ENCODE measurements around the gene SLC4A1AP. TPM values are rescaled to one million over a fixed set of nuclear protein-coding genes. Genes with fewer than 3 reads are reported as not detected.

Gene SLC4A1AP
- total RNA-seq, 1 experiment from 2014 or later = 22.8 TPM

DNA sequence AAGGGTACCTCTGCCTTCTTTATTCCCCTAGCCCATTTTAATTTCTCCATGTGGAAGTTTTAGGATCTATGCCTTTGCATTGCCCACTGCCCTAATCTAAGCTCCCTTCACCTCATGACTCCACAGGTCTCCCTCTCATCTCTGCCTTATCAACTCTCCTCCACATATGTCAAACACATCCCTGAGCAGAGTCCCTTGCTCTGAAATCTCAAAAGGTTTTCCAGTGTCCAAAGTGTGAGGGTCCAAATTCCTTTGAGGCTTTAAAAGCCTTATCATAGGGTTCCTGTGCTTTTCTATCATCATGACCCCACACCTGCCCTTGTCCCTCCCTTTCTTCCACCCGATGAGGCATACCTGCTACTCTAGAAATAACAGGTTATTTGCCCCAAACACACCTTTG lies 38.6 kb downstream of the SLC4A1AP start:
- Histone ChIP-seq H3K27me3 (ENCODE audit: control insufficient read depth, insufficient read depth, low read length) (no peaks in the 10 kb centered on the region), H3K4me3 (ENCODE audit: insufficient read depth, low read depth, low read length) (no peak overlapping the region), H3K36me3 (replicated peaks; ENCODE audit: control insufficient read depth, insufficient read depth, low read length) (no peaks in the 10 kb centered on the region)
- no peak for DNase-seq

DNA sequence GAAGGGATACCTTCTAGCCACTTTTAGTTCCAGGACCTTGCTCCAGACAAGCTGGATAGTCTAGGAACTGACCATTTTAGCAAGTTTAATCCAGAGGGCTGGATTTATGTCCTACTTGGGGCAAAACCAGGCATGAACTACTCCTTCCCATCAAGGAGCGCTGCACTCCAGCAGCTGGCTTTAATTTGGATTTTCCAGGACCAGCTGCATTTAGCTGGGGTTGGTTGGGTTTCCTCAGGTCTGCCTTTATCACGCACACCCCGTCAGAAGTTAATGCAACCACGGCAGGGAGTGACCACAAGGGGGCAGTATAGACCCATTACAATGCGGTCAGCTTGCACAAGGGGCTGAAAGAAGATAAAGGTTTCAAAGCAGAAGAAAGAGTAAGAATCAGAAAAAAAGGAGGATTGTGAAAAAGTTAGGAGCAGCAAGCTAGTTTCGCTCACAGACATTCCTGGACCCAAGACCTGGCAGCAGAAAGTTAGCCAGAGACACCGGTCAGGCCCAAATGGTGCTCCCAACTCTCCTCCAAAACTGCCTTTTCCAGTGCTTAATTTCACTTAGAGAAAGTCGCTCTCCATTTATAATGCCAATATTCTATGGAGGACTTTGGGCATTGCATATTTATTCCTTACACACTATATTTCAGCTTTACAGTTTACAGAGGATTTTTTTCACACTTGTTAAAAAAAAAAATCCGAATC lies 40.1 kb downstream of the SLC4A1AP start:
- Histone ChIP-seq H3K27me3 (ENCODE audit: control insufficient read depth, insufficient read depth, low read length) (no peaks in the 10 kb centered on the region), H3K4me3 (ENCODE audit: insufficient read depth, low read depth, low read length) (no peak overlapping the region), H3K36me3 (replicated peaks; ENCODE audit: control insufficient read depth, insufficient read depth, low read length) (no peaks in the 10 kb centered on the region)
- DNase-seq = peak; percentile 66

DNA sequence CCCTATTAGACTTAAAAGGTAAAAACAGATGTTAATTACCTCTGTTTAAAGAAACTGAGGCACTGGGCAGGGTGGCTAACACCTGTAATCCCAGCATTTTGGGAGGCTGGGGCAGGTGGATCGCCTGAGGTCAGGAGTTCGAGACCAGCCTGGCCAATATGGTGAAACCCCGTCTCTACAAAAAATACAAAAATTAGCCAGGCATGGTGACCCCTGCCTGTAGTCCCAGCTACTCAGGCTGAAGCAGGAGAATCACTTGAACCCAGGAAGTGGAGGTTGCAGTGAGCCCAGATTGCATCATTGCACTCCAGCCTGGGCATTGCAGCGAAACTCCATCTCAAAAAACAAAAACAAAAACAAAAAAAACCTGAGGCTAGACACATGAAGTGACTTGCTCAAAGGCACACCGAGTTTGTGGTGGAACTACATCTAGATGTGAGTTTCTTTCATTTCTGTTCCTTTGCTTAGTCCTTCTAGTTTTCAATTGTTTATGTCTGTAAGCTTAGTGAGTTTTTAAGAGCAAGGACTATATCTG lies 40.7 kb downstream of the SLC4A1AP start:
- DNase-seq = no peak
- H3K36me3 ChIP-seq (replicated peaks; ENCODE audit: control insufficient read depth, insufficient read depth, low read length) = no peaks in the 10 kb centered on the region
- H3K27me3 ChIP-seq (ENCODE audit: control insufficient read depth, insufficient read depth, low read length) = no peaks in the 10 kb centered on the region
- H3K4me3 ChIP-seq (ENCODE audit: insufficient read depth, low read depth, low read length) = no peak overlapping the region

DNA sequence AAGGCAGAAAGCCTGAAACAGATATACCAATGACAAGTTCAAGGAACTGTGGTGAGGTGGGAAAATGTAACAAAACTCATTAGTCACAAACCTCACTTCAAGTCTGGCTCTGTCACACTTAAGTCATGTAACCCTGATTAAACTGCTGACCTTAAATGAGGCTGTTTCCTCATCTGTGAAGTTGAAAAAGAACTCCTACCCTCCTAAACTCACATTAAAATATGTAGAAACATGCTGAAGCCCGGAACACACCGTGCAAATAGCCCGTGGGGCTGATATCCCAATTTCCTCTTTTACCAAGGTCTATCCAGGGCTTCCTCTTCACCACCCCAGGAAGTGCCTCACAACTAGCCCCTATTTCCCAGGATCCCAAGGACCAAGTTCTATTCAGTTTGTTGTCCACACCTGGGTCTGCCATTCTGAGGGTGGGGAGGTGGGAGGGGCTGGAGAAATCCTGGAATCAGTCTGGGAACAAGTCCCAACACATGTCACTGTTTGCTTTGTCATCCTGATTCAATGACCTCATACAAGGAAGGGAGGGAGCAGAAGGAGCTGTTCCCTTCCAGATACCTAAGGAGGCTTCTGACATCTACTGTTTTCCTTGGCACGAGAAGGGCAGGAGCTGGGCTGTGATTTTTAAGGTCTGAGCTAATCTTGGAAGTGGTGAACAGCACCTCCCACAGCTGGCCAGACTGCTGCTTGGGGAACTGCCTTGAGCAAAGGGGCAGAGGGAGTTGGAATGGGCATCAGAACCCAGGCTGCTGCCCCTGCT lies 42.3 kb downstream of the SLC4A1AP start:
- Histone ChIP-seq H3K27me3 (ENCODE audit: control insufficient read depth, insufficient read depth, low read length) (no peaks in the 10 kb centered on the region; the same call in 1 of the 2 replicates), H3K4me3 (ENCODE audit: insufficient read depth, low read depth, low read length) (no peak overlapping the region), H3K36me3 (replicated peaks; ENCODE audit: control insufficient read depth, insufficient read depth, low read length) (no peaks in the 10 kb centered on the region)
- no peak for DNase-seq

DNA sequence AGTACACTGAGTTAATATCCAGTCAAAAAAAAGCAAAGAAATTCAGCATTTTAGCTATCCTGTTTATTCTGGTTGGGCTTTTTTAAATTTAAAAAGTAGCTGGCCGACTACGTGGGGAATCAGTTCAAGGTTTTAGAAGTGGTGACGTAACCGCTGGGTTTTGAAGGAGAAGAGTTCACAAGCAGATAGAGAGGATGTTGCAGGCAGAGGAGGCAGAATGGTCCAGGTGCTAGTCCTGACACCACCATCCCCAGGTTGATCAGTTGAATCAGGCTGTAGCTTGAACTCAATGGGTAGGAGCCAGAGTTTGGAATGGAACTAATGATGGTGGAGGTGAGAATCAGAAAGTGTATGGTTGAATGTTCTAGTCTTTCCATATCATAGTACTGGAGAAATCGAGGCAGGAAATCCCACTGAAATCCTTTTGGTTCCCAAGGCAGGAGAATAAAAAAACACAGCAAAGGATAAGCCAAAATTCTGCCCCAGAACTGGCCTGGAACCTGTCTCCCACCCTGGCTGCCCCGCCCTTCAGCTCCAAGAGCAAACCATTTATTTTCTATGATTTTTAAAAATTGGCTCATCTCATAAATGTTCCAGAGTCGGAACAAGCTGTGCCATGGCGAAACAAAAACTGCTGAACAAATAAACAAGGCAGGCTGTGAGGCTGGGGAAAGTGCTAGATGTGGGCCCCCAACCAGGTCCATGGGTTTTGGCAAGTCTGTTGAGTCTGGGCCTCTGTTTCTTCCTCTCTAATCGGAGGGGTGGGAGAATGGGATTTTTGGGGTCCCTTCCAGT lies 44.0 kb downstream of the SLC4A1AP start:
- H3K4me3 ChIP-seq (ENCODE audit: insufficient read depth, low read depth, low read length) = no peak overlapping the region
- no peak for DNase-seq
- no peaks in the 10 kb centered on the region for H3K36me3 ChIP-seq (replicated peaks; ENCODE audit: control insufficient read depth, insufficient read depth, low read length)
- no peaks in the 10 kb centered on the region; the same call in 1 of the 2 replicates for H3K27me3 ChIP-seq (ENCODE audit: control insufficient read depth, insufficient read depth, low read length)

DNA sequence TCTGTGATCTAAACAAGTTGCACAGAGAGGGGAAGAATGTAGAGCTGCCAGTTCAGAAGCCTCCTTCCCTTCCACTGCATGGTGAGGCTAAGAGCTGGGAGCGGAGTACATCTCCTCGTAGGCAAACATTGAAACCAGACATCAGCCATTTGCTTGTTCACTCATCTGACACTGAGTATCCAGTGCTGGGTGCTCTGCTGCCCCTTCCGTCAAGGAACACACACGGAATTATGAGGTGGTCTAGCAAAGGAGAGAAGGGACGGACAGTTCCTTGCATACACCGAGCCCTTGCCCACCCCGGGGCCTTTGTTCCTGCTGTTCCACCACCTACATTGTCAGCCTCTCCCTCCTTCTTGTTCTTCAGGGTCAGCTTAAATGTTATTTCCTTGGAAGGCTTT lies 44.6 kb downstream of the SLC4A1AP start:
- no peak overlapping the region for H3K4me3 ChIP-seq (ENCODE audit: insufficient read depth, low read depth, low read length)
- DNase-seq = no peak
- H3K27me3 ChIP-seq (ENCODE audit: control insufficient read depth, insufficient read depth, low read length) = no peaks in the 10 kb centered on the region; the same call in 1 of the 2 replicates
- H3K36me3 ChIP-seq (replicated peaks; ENCODE audit: control insufficient read depth, insufficient read depth, low read length) = no peaks in the 10 kb centered on the region

DNA sequence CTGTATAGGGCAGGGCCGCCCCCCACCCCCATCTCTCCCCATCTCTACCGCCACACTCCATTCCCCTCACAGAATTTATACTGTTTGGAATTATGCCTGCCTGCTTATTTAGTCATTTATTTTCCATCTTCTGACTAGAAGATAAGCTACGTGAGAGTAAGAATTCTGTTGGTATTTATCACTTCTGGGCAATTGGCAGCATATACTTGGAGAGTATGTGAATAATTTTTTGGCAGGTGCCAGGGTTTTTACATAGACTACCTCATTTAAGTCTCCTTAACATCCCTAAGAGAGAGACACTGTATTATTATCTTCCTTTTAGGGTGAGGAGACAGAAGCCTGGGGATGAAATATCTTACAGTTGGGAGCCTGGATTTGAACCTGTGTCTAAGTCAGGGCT lies 45.0 kb downstream of the SLC4A1AP start:
- Histone ChIP-seq H3K36me3 (replicated peaks; ENCODE audit: control insufficient read depth, insufficient read depth, low read length) (no peaks in the 10 kb centered on the region), H3K27me3 (ENCODE audit: control insufficient read depth, insufficient read depth, low read length) (no peaks in the 10 kb centered on the region; the same call in 1 of the 2 replicates), H3K4me3 (ENCODE audit: insufficient read depth, low read depth, low read length) (no peak overlapping the region)
- no peak for DNase-seq

DNA sequence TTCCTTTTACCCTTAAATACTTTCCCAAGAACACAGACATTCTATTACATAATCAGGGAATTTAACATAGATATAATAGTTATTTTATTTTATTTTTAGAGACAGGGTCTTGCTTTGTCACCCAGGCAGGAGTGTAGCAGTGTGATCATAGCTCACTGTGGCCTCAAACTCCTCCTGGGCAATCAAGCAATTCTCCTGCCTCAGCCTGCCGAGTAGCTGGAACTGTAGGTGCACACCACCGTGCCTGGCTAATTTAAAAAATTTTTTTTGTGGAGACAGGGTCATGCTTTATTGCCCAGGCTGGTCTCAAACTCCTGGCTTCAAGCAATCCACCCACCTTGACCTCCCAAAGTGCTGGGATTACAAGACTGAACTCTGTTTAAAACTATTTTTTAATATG lies 45.6 kb downstream of the SLC4A1AP start:
- Histone ChIP-seq H3K4me3 (ENCODE audit: insufficient read depth, low read depth, low read length) (no peak overlapping the region), H3K36me3 (replicated peaks; ENCODE audit: control insufficient read depth, insufficient read depth, low read length) (no peaks in the 10 kb centered on the region), H3K27me3 (ENCODE audit: control insufficient read depth, insufficient read depth, low read length) (no peaks in the 10 kb centered on the region; the same call in 1 of the 2 replicates)
- DNase-seq = no peak

DNA sequence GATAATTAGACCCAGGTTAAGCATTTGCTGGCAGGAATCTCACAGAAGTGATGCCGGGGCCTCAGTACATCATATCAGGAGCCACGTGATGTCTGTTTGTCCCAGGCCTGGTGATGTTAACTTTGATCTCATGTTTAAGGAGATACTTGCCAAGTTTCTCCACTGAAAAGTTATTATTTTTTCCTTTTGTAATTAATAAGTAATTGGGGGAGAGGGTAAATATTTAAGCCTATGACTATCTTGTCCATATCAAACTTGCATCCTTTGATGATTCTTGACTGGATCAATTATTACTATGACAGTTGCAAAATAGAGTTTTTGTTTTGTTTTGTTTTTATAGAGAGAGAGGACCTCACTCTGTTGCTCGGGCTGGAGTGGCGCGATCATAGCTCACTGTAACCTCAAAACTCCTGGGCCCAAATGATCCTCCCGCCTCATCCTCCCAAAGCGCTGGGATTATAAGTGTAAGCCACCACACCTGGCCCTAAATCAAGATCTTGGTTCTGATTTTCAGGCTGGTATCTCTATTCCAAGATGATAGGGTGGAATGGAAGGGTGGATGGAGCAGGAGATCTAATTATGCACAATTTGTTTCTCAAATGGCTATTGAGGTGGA lies 46.4 kb downstream of the SLC4A1AP start:
- no peaks in the 10 kb centered on the region for H3K36me3 ChIP-seq (replicated peaks; ENCODE audit: control insufficient read depth, insufficient read depth, low read length)
- H3K4me3 ChIP-seq (ENCODE audit: insufficient read depth, low read depth, low read length) = no peak overlapping the region
- H3K27me3 ChIP-seq (ENCODE audit: control insufficient read depth, insufficient read depth, low read length) = peaks cover 4% of the 10 kb centered on the region; the same call in 1 of the 2 replicates
- DNase-seq = no peak

DNA sequence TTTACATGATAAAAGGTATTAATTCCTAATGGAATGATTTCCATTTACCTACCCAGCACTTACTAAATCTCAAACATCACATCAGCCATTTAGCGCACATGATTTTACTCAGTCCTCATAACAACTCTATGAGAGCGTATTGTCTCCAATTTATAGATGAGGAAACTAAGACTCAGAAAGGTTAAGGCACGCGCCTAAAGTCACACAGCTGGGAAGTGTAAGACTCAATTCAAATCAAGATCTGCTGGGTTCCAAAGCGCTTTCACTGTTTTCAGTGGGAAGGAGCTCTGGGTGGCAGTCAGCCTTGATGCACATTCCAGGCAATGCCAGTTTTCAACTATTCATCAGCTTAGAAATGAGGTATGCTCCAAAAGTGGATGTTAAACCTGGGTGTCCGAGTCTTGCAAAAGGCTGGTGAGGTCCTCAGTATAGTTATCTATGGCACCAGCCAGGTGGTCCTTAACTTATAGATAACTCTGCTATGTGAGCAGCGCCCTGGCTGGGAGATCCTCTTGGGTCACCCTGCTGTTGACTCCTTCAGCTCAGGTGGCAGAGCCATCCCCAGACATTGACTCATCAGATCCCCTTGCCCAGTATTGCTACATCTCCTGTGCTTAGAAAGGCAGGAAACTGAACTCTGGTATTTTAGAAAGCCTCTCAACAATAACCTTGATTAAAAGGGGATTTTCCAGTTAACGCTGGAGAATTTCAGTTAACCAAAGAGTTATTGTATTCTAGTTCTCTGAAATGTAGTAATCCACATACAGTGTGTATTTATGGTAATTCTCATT lies 47.1 kb downstream of the SLC4A1AP start:
- no peak for DNase-seq
- no peak overlapping the region for H3K4me3 ChIP-seq (ENCODE audit: insufficient read depth, low read depth, low read length)
- peaks cover 6% of the 10 kb centered on the region; the same call in 1 of the 2 replicates for H3K27me3 ChIP-seq (ENCODE audit: control insufficient read depth, insufficient read depth, low read length)
- no peaks in the 10 kb centered on the region for H3K36me3 ChIP-seq (replicated peaks; ENCODE audit: control insufficient read depth, insufficient read depth, low read length)

DNA sequence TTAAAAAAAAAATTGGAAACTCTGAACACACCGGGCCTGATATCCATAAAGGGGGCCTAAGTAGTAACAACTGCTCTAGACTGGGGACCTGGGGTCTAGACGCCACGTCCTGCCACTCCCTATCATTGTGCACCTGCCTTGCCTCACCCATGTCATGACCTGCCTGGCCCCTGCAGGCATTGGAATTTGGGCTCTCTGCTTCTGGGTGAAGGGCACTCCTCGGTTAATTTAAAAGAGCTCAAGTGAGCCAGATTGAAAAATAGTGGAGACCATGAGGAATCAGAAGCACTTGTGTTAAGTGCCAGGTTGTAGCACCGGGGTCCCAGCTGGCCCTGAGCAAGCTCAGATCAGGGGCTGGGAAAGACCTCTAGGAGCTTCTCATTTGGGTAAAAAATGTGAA lies 48.1 kb downstream of the SLC4A1AP start:
- H3K4me3 ChIP-seq (ENCODE audit: insufficient read depth, low read depth, low read length) = no peak overlapping the region
- peaks cover 13% of the 10 kb centered on the region for H3K27me3 ChIP-seq (ENCODE audit: control insufficient read depth, insufficient read depth, low read length)
- no peaks in the 10 kb centered on the region for H3K36me3 ChIP-seq (replicated peaks; ENCODE audit: control insufficient read depth, insufficient read depth, low read length)
- DNase-seq = no peak

DNA sequence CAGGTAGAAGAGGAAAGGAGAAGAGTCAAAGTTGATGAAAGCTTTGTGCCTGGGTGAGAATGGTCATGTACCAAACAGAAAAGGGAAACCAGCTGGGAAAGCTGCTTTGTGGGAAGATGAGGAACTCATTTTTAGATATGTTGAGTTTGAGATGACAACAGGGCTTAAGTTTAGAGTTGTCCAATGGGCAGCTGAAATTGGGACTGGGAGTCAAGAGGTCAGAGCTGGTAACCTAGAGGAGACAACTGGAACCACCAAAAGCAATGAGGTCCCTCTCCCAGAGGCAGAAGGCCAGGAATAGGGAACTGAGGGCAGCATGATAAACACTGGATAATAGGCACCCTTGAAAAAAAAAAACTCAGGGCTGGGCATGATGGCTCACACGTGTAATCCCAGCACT lies 48.8 kb downstream of the SLC4A1AP start:
- no peak for DNase-seq
- peaks cover 15% of the 10 kb centered on the region for H3K27me3 ChIP-seq (ENCODE audit: control insufficient read depth, insufficient read depth, low read length)
- no peaks in the 10 kb centered on the region for H3K36me3 ChIP-seq (replicated peaks; ENCODE audit: control insufficient read depth, insufficient read depth, low read length)
- H3K4me3 ChIP-seq (ENCODE audit: insufficient read depth, low read depth, low read length) = no peak overlapping the region

DNA sequence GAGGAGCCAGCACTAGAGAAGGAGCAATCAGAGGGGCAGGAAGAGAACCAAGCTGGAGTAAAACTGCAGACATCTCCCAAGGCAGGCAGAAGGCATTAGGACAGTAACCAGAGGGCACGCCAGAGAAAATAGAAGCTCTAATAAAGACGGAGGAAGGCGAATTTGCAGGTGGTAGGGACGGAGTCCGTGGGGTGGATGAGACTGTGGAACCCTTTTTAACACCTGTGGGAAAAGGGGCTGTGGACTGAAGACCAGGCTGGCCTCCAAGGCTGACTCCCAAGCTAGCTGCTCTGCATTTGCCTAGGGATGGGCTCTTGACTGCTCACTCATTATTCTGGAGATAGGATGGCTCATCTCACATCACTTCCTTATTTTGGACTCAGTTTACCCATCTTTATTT lies 49.5 kb downstream of the SLC4A1AP start:
- no peaks in the 10 kb centered on the region for H3K36me3 ChIP-seq (replicated peaks; ENCODE audit: control insufficient read depth, insufficient read depth, low read length)
- DNase-seq = no peak
- peaks cover 15% of the 10 kb centered on the region for H3K27me3 ChIP-seq (ENCODE audit: control insufficient read depth, insufficient read depth, low read length)
- no peak overlapping the region for H3K4me3 ChIP-seq (ENCODE audit: insufficient read depth, low read depth, low read length)

All from H7 (cell line).